HG03460 (cell line): ENCODE measurements around the gene CACNA1C.

Experiments used
- ATAC-seq: cut with Tn5 transposase; IDR thresholded peaks from one replicate; pipeline ENCODE4 v1.9.1; 2021; ENCODE audit not compliant: unreplicated experiment

The CACNA1C gene

GRCh38 chr12:2136901-2137300 is 84.1 kb downstream of the CACNA1C start:
- ATAC-seq = no peak

- ATAC-seq = no peak
Observed at GRCh38 chr12:2137711-2138110, 84.9 kb downstream of the CACNA1C start.

GRCh38 chr12:2138294-2138693 is 85.5 kb downstream of the CACNA1C start:
- no peak for ATAC-seq

DNA sequence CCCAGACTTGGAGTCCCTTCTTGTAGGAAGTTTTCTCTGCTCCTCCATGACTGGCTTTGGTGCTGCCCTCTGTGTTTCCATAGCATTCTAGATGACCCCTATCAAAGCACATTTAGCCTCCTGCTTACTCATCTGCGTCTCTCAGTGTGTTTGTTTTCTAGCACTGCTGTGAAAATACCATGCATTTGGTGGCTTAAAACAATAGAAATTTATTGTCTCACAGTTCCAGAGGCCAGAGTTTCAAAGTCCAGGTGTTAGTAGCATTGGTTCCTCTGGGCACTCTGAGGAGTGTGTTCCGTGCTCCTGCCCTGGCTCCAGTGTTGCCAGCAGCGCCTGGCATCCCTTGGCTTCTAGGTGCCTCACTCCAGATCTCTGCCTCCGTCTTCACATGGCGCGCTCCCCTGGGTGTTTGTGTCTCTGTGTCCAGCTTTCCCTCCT is 86.1 kb downstream of the CACNA1C start:
- no peak for ATAC-seq

GRCh38 chr12:2139651-2140050 is 86.9 kb downstream of the CACNA1C start:
- no peak for ATAC-seq

GRCh38 chr12:2140858-2141519 is 88.2 kb downstream of the CACNA1C start:
- ATAC-seq = no peak

- ATAC-seq = no peak
Observed at GRCh38 chr12:2142068-2142467, 89.3 kb downstream of the CACNA1C start.

GRCh38 chr12:2144951-2145350 is 92.2 kb downstream of the CACNA1C start:
- no peak for ATAC-seq

- ATAC-seq = no peak
Observed at GRCh38 chr12:2145433-2145998, 92.7 kb downstream of the CACNA1C start.

- no peak for ATAC-seq
Observed at GRCh38 chr12:2147335-2147734, 94.5 kb downstream of the CACNA1C start.

DNA sequence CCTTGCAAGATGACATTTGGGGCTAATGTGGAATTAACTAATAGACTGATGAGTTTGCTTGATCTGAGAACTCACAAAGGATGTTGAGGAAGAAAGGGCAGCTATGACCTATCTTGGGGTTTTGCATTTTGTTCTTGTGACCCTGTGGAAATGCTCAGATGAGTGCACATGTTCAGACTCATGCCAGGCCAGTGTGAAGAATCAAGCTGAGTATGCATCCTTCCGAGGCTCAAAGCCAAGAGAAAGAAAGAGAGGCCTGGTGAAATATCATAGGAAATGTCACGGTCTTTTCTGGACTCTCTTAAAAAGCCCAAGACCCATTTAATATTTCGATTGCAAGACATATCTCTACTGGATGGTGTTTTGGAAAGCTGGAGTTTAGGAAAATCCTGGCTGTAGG is 96.3 kb downstream of the CACNA1C start:
- no peak for ATAC-seq

DNA sequence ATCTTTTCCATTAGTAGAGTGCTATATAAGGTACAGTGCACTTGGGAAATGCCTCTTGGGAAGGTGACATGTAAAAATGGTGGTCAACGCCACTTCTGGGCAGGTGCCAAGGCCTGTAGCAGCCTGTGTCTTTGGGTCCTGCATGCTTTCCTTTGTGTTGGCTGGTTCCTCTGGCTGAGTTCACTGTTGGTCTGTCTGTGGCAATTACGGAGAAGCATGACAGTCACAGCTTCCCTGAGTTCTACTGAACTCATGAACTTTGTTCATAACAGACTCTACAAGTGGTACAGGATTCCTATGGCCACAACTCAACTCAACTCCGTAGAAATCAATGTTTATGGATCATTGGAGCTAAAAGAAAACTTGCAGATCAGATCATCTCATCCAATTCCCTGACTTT is 98.0 kb downstream of the CACNA1C start:
- ATAC-seq = no peak

DNA sequence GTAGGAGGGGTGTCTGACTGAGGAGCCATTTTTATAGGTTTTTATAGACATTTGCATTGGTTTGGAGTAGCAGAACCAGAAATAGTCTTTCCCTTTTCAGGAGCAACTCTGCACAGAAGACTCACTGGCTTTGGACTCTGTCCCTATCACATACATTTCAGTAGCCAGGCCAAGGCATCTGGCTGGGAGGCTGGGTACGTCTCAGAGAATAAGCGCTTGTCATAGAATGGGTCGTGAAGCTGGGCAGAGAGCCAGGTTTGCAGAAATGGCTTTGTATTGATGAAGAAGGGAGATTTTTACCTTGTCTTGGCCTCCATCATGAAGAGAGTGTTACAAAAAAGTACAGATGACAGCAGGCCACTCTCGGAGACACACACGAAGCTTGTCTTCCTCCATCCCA is 98.6 kb downstream of the CACNA1C start:
- ATAC-seq = no peak

GRCh38 chr12:2152134-2152533 is 99.3 kb downstream of the CACNA1C start:
- no peak for ATAC-seq

GRCh38 chr12:2154050-2154449 is 101.3 kb downstream of the CACNA1C start:
- ATAC-seq = no peak

DNA sequence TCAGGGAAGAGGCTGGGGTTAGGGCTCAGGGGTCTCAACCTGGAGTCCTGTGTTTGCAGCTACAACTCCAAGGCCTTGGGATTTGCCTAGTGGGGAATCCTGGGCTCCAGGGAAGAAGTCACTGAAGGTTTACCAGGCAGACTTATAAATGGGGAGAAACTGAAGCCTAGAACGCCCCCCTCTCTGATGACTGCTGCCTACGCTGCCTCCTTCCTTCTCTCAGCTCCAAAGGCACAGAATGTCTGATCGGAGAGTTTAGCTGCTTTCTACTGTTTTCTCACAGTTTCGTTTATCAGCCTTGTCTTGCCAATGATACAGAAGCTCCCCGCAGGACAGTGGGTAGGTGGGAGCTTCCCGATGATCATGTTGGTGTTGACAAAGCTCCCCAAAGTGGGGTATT is 101.7 kb downstream of the CACNA1C start:
- no peak for ATAC-seq

DNA sequence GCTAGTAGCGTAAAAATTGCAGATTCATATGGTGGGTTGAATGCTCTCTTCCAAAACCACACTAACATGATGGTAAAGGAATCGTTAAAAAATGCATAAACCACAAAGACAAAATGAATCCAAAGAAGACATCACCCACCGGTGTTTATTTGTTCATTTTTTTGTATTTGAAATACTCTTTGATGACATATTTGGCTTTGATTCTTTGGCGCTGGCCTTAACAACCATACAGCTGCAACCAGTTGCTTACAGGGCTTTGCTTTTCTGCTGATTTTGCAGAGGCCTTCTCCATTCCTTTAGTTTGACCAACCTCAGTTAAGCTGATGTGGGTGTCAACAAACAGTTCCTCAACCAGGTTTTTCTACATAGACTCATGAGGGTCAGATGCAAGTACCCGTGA is 103.5 kb downstream of the CACNA1C start:
- ATAC-seq = no peak

DNA sequence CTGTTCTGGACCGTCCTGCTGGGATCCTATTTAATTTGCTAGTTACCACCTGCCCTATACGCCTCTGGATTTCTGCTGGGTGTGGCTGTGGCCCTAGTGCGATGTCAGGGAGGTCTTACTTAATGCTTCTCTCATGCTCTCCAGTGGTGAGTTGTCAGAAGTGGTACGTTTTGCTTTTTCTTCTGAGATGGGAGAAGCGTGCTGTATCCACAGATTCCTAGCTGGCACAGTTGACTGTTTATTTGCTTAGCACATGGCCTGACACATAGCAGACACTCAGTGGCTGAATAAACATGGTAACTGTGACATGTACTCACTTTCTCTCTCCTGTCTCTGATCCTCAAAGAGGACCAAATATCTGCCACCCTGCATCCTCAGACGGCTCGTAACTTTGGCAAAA is 107.3 kb downstream of the CACNA1C start:
- ATAC-seq = no peak

DNA sequence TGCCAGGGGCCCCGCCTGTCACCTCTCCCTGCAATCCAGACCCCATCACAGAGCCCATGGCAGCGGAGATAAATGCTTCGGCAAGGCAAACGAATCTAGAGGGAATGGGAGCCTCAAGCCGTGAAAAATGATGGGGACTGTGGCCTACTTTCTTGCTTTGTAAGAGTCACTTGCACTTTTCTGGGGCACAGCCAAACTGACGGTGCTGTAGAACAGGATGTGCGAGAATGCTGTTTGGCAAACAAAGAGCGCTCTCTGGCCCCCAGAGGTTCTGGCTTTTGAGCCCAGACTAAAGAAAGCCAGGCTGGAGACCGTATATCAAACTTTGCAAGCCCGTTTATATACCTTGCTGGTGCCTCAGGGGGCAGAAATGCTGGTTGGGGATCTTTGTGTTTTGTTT is 108.7 kb downstream of the CACNA1C start:
- ATAC-seq = no peak

DNA sequence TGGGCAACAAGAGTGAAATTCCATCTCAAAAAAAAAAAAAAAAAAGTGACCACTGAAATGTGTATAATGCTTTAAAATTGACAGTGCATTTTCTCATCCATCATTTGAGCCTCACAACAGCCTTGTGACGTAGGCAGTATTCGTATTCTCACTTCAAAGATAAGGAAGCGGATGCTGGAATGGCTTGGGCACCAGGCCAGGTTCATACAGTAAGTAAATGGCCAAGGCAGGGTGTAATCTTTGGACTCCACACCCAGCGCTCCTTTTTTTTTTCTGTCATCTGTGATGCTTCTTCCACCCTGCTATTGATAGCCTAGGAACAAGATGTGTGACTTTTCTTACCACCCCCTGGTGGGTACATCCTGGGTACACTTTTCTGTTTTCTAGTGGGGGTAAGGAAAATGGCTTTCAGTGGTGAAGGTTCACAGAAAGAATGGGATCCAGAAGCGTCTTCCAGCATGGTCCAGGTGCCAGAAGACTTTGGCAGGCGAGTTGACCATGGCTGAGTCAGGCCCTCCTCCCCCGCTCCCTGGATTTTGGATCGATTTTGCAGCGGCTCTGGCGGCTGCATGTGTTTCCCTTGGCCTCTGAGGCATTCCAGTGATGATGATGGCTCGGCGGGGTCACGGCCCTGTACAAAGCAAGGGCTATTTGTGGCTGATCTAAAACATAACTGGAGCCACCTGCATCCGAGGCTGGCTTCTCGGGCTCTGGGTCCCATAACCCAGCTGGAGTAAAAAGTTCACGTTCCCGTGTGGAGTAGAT is 110.6 kb downstream of the CACNA1C start:
- no peak for ATAC-seq

DNA sequence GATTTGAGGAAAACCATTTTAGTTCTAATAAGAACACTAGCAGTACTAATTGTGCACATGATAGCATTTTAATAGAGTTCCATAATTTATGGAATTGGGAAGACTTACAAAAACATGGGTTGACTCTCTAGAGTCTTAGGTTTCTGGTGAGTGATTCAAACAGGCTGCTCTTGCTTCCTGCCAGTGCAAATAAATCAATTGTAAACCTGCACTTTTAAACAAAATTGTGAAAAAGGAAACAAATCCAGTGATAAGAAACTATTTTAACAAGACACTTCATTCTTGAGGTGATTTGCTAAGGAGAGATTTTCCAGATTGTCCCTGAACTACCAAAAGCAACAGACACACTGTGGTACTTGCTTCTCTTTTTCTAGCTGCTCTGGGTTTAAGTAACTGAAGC is 112.2 kb downstream of the CACNA1C start:
- ATAC-seq = no peak

- no peak for ATAC-seq
Observed at GRCh38 chr12:2165927-2166326, 113.1 kb downstream of the CACNA1C start.
